ENCODE measurements around the gene AFP. TPM values are rescaled to one million over a fixed set of nuclear protein-coding genes. Genes with fewer than 3 reads are reported as not detected.

Gene AFP
- total RNA-seq, 1 donor from 2014 or later = not detected

DNA sequence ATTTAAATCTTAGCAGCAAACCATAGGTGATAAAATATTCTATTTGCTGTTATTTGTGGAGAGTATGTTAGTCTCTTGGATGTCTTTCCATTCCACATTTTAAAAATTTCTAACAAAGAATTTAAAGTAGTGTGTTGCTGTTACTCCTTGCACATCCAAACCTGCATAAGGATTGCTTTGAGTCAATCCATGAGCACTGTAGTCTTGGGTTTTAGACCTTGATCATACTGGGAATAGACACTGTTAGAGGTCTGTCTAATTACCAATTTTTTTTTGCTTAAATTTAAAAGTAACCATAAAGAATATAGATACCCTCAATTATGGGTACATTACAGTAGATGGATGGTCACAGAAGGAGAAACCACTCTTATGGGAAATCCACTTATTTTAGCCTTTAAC, 1.5 kb downstream of the AFP start:
- Histone ChIP-seq H3K36me3 (no peaks in the 10 kb centered on the region), H3K79me2 (ENCODE audit: low read depth) (no peaks in the 10 kb centered on the region), H3K27ac (no peak overlapping the region), H3F3A (ENCODE audit: low read depth) (no peaks in the 10 kb centered on the region), H3K4me3 (no peak overlapping the region), H4K20me1 (ENCODE audit: low read depth) (no peaks in the 10 kb centered on the region), H2AFZ (replicated peaks) (no peak overlapping the region), H3K27me3 (no peaks in the 10 kb centered on the region), H3K4me2 (no peak overlapping the region), H3K4me1 (no peaks in the 10 kb centered on the region), H3K9ac (no peak overlapping the region), H3K9me3 (ENCODE audit: low read depth) (no peaks in the 10 kb centered on the region)
- Mint-ChIP-seq H3K4me1 (no peaks in the 10 kb centered on the region), H3K36me3 (no peaks in the 10 kb centered on the region), H3K27me3 (ENCODE audit: insufficient read depth, low read depth) (no peaks in the 10 kb centered on the region), H3K9me3 (no peaks in the 10 kb centered on the region), H3K27ac (no peak overlapping the region), H3K4me3 (no peak overlapping the region)
- no peak for TF ChIP-seq EZH2phosphoT487 (IDR thresholded peaks at IDR 0.05)
- DNase-seq (ENCODE audit: low spot score) = no peak

DNA sequence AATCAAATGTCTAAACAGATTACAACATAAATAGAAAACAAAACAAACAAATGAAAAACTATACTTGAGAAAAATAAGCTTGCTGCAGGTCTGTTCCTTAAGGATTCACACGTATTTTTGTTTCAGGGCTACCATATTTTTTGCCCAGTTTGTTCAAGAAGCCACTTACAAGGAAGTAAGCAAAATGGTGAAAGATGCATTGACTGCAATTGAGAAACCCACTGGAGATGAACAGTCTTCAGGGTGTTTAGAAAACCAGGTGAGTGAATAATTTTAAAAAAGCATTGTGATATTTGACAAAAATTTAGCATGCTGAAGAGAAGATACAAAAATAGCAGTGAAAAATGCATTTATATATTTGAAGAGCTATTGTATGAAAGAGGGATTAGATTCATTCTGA, 2.0 kb downstream of the AFP start:
- no peaks in the 10 kb centered on the region for H3K4me1 ChIP-seq
- no peak overlapping the region for H3K4me3 Mint-ChIP-seq
- no peaks in the 10 kb centered on the region for H3K4me1 Mint-ChIP-seq

DNA sequence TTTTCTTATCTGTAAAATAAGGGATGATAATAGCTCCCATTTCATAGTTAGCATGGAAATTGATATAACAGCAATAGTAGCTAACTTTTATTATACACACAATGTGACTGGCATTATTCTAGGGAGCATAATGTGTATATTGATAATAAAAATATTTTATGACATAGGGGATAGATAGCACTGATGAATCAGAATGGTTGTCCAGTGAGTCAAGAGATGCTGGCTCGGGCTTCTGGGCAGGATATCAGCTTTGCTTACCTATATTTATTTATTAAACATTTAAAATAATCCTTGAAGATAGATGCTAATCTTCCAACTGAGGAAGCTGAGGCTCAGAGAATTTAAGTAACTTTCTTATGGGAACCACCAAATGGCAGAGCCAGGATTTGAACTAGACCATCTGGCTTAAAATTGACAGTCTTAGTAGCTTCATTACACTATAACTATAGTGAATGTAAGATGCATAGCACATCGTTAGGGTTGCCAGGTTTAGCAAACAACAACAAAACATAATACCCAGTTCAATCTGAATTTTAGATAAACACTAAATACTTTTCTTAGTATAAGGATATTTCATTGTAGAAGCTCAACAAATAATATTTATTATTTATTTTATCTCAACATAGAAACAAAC, 2.7 kb downstream of the AFP start:
- Mint-ChIP-seq H3K4me3 (no peak overlapping the region), H3K27ac (no peak overlapping the region), H3K4me1 (peaks cover 4% of the 10 kb centered on the region), H3K9me3 (no peaks in the 10 kb centered on the region), H3K36me3 (no peaks in the 10 kb centered on the region), H3K27me3 (ENCODE audit: insufficient read depth, low read depth) (no peaks in the 10 kb centered on the region)
- no peak for DNase-seq (ENCODE audit: low spot score)
- Histone ChIP-seq H3K36me3 (no peaks in the 10 kb centered on the region), H3K4me2 (no peak overlapping the region), H4K20me1 (ENCODE audit: low read depth) (no peaks in the 10 kb centered on the region), H3K9ac (no peak overlapping the region), H3F3A (ENCODE audit: low read depth) (no peaks in the 10 kb centered on the region), H3K27ac (no peak overlapping the region), H3K27me3 (no peaks in the 10 kb centered on the region), H3K79me2 (ENCODE audit: low read depth) (no peaks in the 10 kb centered on the region), H2AFZ (replicated peaks) (no peak overlapping the region), H3K4me1 (no peaks in the 10 kb centered on the region), H3K4me3 (no peak overlapping the region), H3K9me3 (ENCODE audit: low read depth) (no peaks in the 10 kb centered on the region)
- TF ChIP-seq, protein P1, sequence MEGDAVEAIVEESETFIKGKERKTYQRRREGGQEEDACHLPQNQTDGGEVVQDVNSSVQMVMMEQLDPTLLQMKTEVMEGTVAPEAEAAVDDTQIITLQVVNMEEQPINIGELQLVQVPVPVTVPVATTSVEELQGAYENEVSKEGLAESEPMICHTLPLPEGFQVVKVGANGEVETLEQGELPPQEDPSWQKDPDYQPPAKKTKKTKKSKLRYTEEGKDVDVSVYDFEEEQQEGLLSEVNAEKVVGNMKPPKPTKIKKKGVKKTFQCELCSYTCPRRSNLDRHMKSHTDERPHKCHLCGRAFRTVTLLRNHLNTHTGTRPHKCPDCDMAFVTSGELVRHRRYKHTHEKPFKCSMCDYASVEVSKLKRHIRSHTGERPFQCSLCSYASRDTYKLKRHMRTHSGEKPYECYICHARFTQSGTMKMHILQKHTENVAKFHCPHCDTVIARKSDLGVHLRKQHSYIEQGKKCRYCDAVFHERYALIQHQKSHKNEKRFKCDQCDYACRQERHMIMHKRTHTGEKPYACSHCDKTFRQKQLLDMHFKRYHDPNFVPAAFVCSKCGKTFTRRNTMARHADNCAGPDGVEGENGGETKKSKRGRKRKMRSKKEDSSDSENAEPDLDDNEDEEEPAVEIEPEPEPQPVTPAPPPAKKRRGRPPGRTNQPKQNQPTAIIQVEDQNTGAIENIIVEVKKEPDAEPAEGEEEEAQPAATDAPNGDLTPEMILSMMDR (IDR thresholded peaks at IDR 0.05) = no peak
- TF ChIP-seq EZH2 (IDR thresholded peaks at IDR 0.05) (no peak), EZH2phosphoT487 (IDR thresholded peaks at IDR 0.05) (no peak)

More for the DNA sequence above, 2.0 kb downstream of the AFP start:
- Histone ChIP-seq H3K4me3 (no peak overlapping the region), H3K36me3 (no peaks in the 10 kb centered on the region), H4K20me1 (ENCODE audit: low read depth) (no peaks in the 10 kb centered on the region), H3K27ac (no peak overlapping the region), H3K9me3 (ENCODE audit: low read depth) (no peaks in the 10 kb centered on the region), H3F3A (ENCODE audit: low read depth) (no peaks in the 10 kb centered on the region), H3K79me2 (ENCODE audit: low read depth) (no peaks in the 10 kb centered on the region), H3K4me2 (no peak overlapping the region), H2AFZ (replicated peaks) (no peak overlapping the region), H3K27me3 (no peaks in the 10 kb centered on the region), H3K9ac (no peak overlapping the region)
- TF ChIP-seq, protein P1 (IDR thresholded peaks at IDR 0.05) = no peak
- TF ChIP-seq EZH2phosphoT487 (IDR thresholded peaks at IDR 0.05) (no peak), EZH2 (IDR thresholded peaks at IDR 0.05) (no peak)
- Mint-ChIP-seq H3K27ac (no peak overlapping the region), H3K9me3 (no peaks in the 10 kb centered on the region), H3K36me3 (no peaks in the 10 kb centered on the region), H3K27me3 (ENCODE audit: insufficient read depth, low read depth) (no peaks in the 10 kb centered on the region)
- no peak for DNase-seq (ENCODE audit: low spot score)

DNA sequence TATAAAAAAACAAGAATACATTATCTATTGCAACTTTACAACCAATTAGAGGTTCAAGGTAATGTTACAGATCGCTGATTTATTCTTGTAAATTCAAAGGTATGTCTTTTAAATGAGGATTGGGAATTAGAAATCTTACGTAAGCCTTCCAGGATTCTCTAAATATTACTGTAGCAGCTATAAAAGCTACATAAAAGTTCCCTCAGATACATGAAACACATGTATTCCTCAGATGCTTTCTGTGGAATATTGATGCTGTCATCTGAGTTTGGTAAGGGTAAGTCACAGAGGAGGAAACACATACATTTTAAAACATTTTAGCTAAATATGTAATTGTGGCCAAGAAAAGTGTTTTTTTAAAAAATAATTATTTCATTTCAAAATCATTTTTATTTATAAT, 3.4 kb downstream of the AFP start:
- DNase-seq (ENCODE audit: low spot score) = no peak
- H4K20me1 ChIP-seq (ENCODE audit: low read depth) = no peaks in the 10 kb centered on the region
- no peak overlapping the region for H3K9ac ChIP-seq
- Mint-ChIP-seq H3K27ac (no peak overlapping the region), H3K36me3 (no peaks in the 10 kb centered on the region), H3K27me3 (ENCODE audit: insufficient read depth, low read depth) (no peaks in the 10 kb centered on the region), H3K4me1 (peaks cover 4% of the 10 kb centered on the region), H3K4me3 (no peak overlapping the region), H3K9me3 (no peaks in the 10 kb centered on the region)
- no peak overlapping the region for H3K4me3 ChIP-seq
- H3K27ac ChIP-seq = no peak overlapping the region
- H3K79me2 ChIP-seq (ENCODE audit: low read depth) = no peaks in the 10 kb centered on the region
- H3K4me2 ChIP-seq = no peak overlapping the region
- no peaks in the 10 kb centered on the region for H3K36me3 ChIP-seq
- TF ChIP-seq EZH2phosphoT487 (IDR thresholded peaks at IDR 0.05) (no peak), EZH2 (IDR thresholded peaks at IDR 0.05) (no peak)
- TF ChIP-seq, protein P1 (IDR thresholded peaks at IDR 0.05) = no peak
- H3F3A ChIP-seq (ENCODE audit: low read depth) = no peaks in the 10 kb centered on the region
- H3K9me3 ChIP-seq (ENCODE audit: low read depth) = no peaks in the 10 kb centered on the region
- H3K27me3 ChIP-seq = no peaks in the 10 kb centered on the region
- no peak overlapping the region for H2AFZ ChIP-seq (replicated peaks)
- no peaks in the 10 kb centered on the region for H3K4me1 ChIP-seq
